ENCODE results near the gene ETF1.

Gene ETF1

DNA sequence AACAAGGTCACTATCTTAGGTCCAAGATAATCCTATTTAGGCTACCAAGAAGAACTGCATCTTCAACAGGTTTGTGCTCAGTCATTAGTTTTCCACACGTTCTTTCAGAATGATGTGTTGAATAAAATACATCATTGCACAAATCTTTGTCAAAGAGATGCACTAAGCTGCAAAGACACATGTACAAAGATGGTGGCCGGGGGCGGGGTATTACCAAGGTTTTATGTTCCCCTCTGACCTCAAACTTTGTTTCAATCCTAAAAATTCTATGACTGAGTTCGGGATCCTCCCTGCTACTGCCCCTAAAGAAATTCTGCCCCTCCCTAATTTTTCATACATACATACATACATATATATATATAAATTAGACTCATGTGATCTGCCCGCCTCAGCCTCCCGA is 17.9 kb upstream of the ETF1 start:
- DNase-seq = no peak

DNA sequence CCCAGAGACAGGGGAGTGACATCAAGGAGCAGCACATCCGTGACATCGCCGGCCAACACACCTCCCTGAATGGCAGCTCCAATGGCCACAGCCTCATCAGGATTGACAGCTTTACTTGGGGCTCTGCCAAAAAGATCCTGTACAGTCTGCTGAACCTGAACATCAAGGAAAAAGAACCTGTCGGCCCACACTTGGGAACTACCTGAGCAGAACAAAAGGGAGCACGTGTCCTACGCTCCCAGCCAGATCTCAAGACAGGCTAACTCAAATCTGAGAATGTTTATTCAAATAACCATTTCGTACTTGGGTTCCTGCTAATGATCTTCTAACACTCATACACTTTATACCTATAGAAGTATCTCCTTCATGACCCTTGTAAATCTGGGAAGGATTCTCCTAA is 16.9 kb upstream of the ETF1 start:
- no peak for DNase-seq

DNA sequence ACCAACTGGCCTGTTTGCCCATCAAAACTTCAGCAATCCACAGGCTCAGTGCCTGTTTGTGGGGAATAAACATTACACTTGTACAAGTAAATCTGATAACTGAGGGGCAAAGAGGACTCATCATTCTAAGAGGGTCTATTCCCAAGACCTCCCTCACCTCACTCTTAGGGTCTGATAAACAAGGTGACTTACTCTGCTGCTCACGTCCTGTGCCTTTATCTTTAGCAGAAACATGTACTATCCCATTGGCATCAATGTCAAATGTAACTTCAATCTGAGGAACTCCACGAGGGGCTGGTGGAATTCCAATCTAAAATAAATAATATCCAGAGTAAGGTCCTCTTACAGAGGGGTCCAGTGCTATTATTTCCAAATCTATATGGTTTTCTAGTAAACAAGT is 14.6 kb upstream of the ETF1 start:
- DNase-seq = no peak

DNA sequence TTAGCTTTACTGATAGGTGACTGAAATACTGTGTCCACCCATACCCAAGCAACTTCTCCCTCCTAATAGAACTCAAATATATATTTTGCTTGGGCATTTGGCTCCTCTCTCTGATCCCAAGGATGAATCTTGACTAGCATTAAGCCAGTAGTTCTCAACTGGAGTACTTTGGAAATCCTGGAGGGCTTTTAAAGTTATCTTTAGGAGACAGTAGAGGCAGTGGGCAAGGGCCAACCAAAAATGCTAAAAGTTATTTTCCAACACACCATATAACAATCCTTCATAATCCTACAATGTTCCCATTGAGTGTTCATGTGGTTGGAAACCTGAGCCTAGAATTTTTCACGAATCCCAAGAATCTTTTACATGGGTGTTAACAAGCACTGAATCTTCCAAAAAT is 11.1 kb upstream of the ETF1 start:
- DNase-seq = no peak

DNA sequence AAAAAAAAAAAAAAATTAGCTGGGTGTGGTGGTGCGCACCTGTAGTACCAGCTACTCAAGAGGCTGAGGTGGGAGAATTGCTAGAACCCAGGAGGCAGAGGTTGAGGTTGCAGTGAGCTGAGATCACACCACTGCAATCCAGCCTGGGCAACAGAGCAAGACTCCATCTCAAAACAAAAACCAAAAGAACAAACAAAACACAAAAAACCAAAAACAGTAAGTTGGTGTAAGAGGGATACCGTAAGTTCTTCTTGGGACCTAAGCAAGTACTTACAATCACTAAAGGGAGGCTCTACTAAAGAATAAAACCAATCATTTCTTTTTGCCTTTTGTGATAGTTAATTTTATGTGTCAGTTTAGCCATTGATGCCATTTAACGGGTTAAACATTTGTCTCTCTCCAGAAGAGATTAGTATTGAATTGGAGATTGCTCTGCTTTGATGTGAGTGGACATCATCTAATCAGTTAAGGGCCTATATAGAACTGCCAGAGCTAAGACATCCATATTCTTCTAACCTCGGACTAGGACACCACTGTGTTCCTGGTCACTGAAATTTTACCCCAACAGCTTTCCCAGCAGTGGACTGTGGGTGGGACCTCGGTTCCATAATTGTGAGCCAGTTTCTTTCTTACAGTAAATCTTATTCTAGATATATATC is 10.5 kb upstream of the ETF1 start:
- no peak for DNase-seq

DNA sequence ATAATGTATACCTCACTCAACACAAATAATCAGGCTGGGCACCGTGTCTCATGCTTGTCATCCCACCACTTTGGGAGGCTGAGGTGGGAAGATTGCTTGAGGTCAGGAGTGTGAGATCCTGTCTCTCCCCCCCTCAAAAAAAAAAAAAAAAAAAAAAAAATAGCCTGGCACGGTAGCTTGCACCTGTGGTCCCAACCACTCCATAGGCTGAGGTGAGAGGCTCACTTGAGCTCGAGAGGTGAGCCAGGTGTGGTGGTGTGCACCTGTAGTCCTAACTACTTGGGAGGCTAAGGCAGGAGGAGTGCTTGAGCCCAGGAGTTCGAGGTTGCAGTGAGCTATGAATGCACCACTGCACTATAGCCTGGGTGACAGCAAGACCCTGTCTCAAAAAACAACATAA is 9.6 kb upstream of the ETF1 start:
- no peak for DNase-seq

DNA sequence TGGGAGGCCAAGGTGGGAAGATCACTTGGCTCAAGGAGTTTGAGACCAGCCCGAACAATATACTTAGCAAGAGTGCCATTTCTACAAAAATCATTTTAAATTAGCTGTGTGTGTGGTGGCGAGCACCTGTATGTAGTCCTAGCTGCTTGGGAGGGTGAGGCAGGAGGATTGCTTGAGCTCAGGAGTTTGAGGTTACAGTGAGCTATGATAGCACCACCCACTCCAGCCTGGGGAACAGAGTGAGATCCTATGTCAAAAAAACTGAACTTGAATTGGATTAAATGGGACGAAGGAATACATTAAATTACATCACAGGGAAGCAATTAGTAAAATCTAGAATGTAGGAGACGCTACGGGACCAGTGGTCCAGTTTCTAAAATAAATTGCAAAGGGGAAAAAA is 6.4 kb upstream of the ETF1 start:
- DNase-seq = no peak

DNA sequence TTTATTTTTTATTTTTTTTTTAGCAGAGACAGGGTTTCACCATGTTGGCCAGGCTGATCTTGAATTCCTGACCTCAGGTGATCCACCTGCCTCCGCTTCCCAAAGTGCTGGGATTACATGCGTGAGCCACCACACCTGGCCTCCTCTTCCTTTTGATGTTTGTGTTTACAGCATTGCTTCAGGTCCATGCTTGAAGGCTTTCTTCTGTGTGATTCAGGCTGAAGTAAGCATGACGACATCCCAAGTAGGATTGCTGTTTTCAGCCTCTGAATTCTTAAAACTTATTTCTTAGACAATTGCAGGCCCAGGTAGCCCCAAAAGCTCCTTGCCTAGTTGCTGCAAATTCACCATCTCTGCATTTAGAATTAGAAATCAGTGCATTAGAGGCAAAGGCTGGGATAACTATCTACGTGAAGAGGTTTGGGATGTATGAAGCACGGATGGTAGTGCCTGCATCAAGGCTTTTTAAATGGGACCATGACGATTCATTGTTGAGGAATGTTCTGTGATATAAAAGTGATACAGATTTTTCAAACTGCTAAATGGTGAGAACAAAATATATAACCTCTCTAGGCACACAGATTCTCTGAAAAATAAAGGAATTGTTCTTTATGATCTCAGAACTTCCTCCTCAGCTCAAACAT is 3.0 kb upstream of the ETF1 start:
- DNase-seq = no peak

DNA sequence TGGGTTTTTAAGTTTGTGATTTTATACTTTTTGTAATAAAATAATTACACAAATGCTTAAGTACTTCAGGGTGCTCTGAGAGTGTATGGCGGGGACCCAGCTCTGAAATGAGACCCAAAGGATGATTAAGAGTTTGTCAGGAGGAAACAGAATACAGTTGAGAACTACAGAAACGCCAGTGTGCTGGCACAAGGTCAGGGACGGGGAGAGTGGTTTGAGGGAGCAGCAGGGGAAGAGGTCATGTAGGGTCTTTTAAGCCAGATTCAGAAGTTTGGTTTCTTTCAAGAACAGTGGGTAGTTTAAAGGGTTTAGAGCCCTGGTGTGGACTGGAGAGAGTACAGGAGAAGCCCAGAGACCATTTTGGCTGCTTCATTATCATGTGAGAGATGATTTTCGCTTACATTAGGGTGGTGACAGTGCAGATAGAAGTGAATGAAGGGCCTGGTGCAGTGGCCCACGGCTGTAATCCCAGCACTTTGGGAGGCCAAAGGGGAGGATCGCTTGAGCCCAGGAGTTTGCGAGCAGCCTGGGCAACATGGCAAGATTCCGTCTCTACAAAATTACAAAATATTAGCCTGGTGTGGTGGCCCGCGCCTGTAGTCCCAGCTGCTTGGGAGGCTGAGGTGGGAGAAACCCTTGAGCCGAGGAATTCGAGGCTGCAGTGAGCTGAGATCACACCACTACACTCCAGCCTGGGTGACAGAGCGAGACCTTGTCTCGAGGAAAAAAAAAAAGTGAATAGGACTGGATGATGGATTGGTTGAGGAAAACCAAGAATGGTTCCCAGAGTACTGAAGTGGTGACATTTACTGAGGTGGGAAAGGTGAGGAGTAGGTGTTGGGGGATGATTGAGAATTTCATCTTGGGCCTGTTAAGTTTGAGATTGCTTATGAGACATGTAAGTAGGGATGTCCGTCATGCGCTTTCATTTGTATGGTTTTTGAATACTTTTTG is 1.4 kb upstream of the ETF1 start:
- DNase-seq = no peak

DNA sequence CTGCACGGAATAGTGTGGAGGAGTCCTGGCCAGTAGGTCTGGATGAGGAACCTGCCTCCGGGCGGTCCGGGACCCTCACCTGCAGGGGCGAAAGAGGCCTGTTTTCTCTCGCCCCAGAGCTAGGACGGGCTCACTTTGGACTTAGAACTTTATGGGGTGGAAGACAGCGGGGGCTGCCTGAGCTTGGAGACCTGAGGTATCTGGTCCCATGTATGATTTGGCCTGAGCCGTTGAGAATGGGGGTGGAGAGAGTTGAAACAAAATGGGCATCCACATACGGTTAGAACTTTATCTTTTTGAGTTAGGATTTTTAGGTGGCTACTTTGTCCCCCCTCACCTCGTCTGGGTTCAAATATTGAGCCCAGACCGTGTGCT is 681 bp upstream of the ETF1 start:
- no peak for DNase-seq

DNA sequence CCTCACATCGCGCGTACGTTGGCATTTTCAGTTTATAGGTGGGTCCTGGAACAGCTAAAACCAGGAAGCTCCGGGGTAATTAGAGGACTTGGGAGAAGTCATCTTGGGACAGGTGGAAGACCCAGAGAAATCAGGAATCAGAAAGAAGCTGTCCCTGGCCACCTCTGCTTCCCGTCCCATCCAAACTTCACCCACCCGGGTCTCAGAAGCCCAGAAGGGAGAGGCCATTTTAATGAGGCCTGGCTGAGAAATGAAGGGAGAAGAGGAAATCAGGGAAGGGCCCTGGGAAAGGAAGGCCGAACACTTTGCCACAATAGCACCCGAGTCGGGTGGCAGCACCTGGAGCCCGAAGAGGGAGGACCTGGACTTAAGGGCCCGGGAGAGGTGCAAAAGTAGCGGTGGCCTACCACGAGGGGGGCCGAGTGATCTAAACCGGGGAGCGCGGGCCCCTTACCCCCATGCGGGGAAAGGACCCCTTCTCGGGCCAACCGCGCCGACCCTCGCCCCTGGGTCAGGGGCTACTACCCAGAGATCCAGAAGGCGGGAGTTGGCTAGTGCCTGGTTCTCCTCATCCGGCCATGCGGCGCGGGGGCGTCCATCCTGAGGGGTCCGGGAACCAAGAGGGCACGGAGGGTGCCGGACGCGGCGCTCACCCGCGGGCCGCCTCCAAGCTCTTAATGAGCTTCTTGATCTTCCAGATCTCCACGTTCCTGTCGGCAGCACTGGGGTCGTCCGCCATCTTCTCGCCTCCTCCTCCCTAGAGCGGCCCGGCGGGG is 668 bp downstream of the ETF1 start:
- DNase-seq = no peak

DNA sequence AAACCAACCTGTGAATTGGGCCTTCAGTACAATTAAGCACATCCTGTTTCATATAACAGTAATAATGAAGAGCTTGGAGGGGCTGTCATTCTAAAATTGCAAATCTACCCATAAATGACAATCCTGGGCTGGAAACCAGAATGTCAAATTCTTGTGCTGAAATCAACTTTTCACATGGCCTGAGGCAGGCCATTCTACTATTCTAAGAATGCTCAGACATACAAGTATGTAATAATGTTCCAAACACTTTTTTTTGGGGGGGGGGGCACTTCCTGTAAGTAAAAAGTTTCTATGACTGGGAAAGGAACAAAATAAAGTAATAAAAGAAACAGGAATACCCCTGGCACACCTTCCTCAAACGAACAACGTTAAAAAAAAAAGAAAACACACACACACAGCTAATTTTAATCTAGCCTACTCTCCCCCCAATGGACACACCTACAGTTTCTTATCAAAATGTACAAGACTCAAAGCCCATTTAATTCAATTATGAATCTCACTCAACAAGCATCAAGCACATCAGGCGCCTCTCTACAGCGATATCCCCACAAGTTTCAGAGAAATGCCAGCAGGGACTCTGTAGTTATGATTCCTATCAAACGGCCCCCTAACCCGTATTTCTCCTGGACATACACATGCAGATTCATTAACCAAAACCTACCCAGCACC is 1.4 kb downstream of the ETF1 start:
- no peak for DNase-seq

DNA sequence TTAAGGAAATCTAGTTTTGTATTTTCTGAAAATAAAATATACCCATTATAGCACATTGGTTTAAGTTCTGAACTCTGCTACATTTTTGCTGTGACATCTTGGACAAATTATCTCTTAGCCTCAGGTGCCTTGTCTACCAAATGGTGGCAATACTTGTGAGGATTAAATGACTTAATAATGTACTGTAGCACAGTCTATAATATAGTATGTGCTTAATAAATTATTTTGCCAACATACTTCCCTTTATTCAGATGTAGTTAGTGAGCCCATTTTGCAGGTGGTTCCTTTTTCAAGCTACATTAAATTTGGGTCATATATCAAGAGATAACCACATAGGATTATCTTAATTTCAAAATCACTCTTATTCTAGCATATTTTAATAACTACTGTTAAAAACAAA is 3.2 kb downstream of the ETF1 start:
- DNase-seq = no peak

DNA sequence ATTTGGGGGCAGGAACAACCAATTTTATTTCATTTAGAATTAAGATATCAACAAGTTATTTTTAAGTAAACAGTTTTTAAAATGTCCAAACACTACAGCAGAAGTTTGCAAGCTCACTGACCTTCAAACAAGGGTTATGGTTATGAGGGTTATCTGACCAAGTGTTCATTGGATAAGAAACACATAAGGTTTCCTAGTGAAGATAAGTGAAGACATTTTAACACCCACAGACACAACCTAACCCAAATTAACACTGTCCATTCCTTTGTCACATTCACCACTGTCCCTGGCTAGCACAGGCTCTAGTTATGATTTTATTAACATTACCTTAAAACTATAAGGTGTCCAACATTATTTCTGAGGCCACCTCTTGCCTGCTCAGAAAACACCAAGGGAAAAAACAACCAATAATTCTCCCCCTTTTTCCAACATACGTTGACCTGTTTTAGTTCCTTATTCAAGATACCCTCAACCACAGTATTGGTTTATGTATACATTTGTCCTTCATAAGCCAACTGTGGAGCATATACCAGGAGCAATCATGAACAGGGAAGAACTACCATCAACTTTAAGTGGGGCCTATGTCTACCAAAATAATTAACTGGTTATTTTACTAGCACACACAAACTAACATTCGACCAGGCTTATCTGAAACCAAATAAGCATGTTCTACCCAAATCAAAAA is 4.0 kb downstream of the ETF1 start:
- DNase-seq = no peak

DNA sequence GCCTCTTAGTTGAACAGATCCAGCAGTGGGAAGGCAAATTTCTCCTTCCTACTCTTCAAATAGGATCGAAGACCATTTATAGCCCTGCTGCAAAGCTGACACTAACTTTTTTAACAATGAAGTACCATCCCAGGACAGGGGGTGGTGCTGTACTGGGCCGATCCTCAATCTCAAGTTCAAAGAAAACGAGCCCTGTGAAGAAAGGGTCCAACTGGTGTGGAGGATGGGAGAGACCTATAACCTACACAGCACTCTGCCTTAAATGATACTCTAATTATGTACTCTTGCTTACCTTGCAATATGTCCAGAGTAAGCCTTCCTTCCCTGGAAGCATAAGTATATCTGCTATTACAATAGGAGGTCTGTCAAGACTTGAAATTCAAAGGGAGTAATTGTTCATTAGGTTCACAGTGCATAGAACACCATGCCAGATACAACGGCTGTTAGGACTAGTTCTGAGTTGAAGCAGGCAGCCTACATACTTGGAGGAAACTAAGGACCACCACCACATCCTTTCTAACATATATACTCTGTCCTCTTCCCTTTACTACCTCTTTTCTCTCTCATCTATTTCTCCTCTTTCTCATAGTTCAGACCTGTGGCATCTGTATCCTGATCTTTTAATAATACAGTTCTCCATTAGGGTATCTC is 6.2 kb downstream of the ETF1 start:
- no peak for DNase-seq

DNA sequence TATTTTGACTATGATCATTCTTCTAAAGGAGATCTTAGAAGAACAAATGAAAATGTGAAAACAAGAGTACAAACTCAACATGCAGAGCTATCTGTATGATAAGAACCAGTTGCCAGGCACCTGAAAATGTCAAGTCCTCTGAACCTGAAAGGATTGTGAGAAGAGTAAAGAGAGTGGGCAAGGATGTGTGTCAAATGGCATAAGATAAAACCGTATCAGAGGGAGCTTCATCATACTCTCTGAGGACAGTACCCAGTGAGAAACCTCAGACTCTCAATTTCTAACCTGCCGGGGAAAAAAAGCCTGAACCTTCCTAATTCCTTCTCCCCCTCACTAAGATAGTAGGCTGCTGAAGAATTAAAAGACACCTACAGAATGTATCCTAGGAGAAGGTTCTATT is 6.8 kb downstream of the ETF1 start:
- DNase-seq = no peak

DNA sequence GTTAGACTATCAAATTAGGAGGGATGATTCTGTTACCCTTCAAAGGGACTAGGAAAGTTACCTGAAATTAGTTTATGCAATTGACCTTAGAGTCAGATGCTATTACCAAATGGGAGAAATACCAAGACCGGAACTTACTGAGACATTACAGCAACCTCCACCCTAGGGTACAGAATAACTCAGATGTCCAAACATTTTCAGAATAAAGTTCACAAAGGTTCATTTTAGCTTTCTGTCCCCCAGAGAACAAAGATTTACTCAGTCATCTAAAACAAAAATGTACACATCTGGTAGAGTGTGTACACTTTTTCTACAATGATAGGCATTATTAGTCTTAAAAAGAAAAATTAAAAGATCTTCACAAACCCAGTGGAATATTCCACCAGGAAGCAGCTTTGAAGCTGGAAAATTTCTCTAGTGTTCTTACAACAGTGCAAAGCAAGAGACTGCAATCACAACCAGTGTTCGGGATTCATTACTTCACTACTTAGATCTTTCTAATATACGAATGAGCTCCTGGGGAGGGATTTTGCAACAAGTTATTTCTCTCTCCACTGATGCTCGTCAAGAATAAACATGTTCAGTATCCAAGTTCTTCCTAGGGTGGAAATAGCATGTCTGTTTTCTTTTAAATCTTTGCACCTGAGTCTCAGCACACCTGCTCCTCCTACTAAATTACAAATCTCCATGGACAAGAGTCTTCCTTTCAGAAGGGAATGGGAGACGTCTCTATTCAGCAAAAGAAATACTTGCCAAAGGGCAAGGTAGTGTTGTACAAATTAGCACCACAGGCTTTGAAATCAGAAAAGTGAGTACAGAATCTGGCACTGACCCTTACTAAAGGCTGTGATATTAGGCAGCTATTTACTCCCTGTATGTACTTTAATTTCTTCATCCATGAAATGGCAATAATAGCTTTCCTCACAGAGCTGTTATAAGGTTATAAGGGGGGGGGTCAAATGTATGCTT is 8.8 kb downstream of the ETF1 start:
- no peak for DNase-seq

DNA sequence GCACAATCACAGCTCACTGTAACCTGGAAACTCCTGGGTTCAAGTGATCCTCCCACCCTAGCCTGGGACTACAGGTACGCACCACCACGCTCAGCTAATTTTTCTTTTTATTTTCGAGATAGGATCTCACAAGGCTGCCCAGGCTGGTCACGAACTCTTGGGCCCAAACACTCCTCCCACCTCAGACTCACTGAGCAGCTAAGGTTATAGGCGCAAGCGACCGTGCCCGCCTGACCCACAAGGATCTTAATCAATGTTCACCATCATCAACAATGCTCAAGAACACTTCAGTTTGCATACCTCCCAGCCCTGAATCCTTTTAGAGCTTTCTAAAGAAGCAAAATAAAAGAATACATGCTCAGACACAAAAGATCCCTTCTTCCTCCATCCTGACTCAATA is 13.2 kb downstream of the ETF1 start:
- no peak for DNase-seq

DNA sequence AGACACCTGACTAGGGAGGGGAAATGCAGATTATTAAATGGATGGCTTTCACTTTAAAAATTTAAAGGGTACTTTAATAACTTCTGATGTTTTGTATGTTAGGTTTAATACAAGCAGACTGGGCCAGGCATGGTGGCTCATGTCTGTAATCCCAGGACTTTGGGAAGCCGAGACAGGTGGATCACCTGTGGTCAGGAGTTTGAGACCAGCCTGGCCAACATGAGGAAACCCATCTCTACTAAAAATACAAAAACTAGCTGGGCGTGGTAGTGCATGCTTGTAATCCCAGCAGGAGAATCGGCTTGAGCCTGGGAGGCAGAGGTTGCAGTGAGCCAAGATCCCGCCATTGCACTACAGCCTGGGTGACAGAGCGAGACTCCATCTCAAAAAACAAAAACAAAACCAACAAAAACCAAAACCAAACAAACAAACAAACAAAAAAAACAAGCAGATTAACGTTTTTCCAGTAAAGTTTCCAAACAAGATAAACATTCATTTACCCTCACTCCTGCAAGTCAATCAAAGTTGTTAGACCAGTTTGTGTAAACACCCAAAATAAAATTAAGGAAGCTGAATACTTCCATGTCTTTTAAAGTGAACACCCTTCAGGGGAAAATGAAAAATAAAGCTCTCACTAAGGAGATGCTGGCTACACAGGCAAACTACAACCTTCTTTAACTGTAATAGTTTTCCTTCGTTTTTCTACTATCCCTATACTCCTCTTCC is 14.1 kb downstream of the ETF1 start:
- DNase-seq = no peak

DNA sequence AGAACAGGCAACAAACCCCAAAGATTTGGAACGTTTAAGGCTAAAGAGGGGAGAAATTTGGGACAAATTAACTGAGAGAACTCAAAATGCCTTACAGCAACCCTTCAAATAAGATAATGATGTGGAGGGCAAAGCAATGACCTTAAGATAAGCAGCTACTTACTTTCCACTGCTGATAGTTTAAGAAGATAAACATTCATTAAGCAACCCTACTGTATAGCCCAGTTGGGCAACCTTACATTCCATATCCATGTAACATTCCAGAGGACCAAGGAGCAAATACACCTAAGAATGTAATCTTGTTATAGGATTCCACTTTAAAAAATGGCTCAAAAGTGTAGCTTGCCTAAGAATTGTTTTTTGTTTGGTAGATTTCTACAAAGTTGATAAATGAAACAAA is 14.8 kb downstream of the ETF1 start:
- DNase-seq = no peak
